Mesothelial cell of epicardium (in vitro differentiated cells): ENCODE measurements around the gene RAF1. TPM values are rescaled to one million over a fixed set of nuclear protein-coding genes. Genes with fewer than 3 reads are reported as not detected.

Experiments
- DNase-seq, 2 experiments: peaks; one replicate each; pipeline ENCODE4 v3.0.0; 2021; ENCODE audit warnings: low spot score in 2 of 2; ENCODE audit not compliant: unreplicated experiment in 2 of 2
- H3K27ac Mint-ChIP-seq: 2 replicates; pipeline ENCODE4 v1.8.0; 2021; ENCODE audit warnings: mixed read lengths
- H3K27me3 Mint-ChIP-seq: 2 replicates; pipeline ENCODE4 v1.8.0; 2021; ENCODE audit warnings: low read depth, mixed read lengths
- H3K36me3 Mint-ChIP-seq: 2 replicates; pipeline ENCODE4 v1.8.0; 2021; ENCODE audit warnings: mixed read lengths
- H3K4me1 Mint-ChIP-seq: 2 replicates; pipeline ENCODE4 v1.8.0; 2021; ENCODE audit warnings: mixed read lengths
- H3K4me3 Mint-ChIP-seq: 2 replicates; pipeline ENCODE4 v1.8.0; 2021; ENCODE audit warnings: mild to moderate bottlenecking, moderate library complexity, mixed read lengths
- H3K9me3 Mint-ChIP-seq: 2 replicates; pipeline ENCODE4 v1.8.0; 2021; ENCODE audit warnings: mixed read lengths
- CTCF ChIP-seq: fragments of 200-600 bp; sonication (generic); IDR thresholded peaks from one replicate; pipeline ENCODE4 v1.5.0; 2021; ENCODE audit warnings: antibody characterized with exemption; ENCODE audit not compliant: unreplicated experiment
- total RNA-seq: library from RNA; stranded (reverse); gene quantifications from 3 replicates; pipeline ENCODE4 v1.2.1, GENCODE V29; 2021

The RAF1 gene
- total RNA-seq, 1 donor from 2014 or later: 116 TPM

GRCh38 chr3:12695916-12696315, 32.0 kb upstream of the RAF1 start:
- no peak overlapping the region for H3K4me3 Mint-ChIP-seq
- no peak overlapping the region for H3K27ac Mint-ChIP-seq
- no peaks in the 10 kb centered on the region for H3K36me3 Mint-ChIP-seq
- H3K27me3 Mint-ChIP-seq: no peaks in the 10 kb centered on the region
- H3K4me1 Mint-ChIP-seq: peaks cover 14% of the 10 kb centered on the region
- no peaks in the 10 kb centered on the region for H3K9me3 Mint-ChIP-seq
- no peak for DNase-seq
- no peak for TF ChIP-seq CTCF

GRCh38 chr3:12695112-12695511, 31.2 kb upstream of the RAF1 start:
- no peaks in the 10 kb centered on the region for H3K27me3 Mint-ChIP-seq
- no peak overlapping the region for H3K27ac Mint-ChIP-seq
- no peak overlapping the region for H3K4me3 Mint-ChIP-seq
- H3K36me3 Mint-ChIP-seq: no peaks in the 10 kb centered on the region
- H3K9me3 Mint-ChIP-seq: no peaks in the 10 kb centered on the region
- no peak for TF ChIP-seq CTCF
- peaks cover 14% of the 10 kb centered on the region for H3K4me1 Mint-ChIP-seq
- no peak for DNase-seq

- Mint-ChIP-seq H3K4me3 (no peak overlapping the region), H3K36me3 (no peaks in the 10 kb centered on the region)
These were observed 28.5 kb upstream of the RAF1 start for GRCh38 chr3:12692444-12692843.

GRCh38 chr3:12689997-12690711, 26.2 kb upstream of the RAF1 start:
- TF ChIP-seq CTCF: no peak
- Mint-ChIP-seq H3K4me1 (peaks cover 14% of the 10 kb centered on the region), H3K27me3 (no peaks in the 10 kb centered on the region), H3K9me3 (no peaks in the 10 kb centered on the region), H3K36me3 (no peaks in the 10 kb centered on the region), H3K4me3 (no peak overlapping the region), H3K27ac (no peak overlapping the region)
- DNase-seq: no peak

More at GRCh38 chr3:12692444-12692843, 28.5 kb upstream of the RAF1 start:
- Mint-ChIP-seq H3K4me1 (peaks cover 14% of the 10 kb centered on the region), H3K27me3 (no peaks in the 10 kb centered on the region), H3K27ac (no peak overlapping the region), H3K9me3 (no peaks in the 10 kb centered on the region)
- TF ChIP-seq CTCF: no peak
- DNase-seq: no peak

GRCh38 chr3:12687948-12688347, 24.0 kb upstream of the RAF1 start:
- H3K27ac Mint-ChIP-seq: no peak overlapping the region
- H3K36me3 Mint-ChIP-seq: no peaks in the 10 kb centered on the region
- no peaks in the 10 kb centered on the region for H3K9me3 Mint-ChIP-seq
- H3K4me1 Mint-ChIP-seq: peaks cover 2% of the 10 kb centered on the region
- no peak for DNase-seq
- no peaks in the 10 kb centered on the region for H3K27me3 Mint-ChIP-seq
- no peak for TF ChIP-seq CTCF
- H3K4me3 Mint-ChIP-seq: no peak overlapping the region
